ENCODE measurements around the gene PPP2R2C.
A peak's percentile ranks its signal among the peaks of the same experiment; 100 is the strongest.

Gene PPP2R2C

GRCh38 chr4:6339818-6340445 lies 132.5 kb downstream of the PPP2R2C start:
- no peak for DNase-seq

- no peak for DNase-seq
Measured at GRCh38 chr4:6338951-6339817, 133.2 kb downstream of the PPP2R2C start.

- DNase-seq: no peak
Measured at GRCh38 chr4:6338175-6338950, 134.1 kb downstream of the PPP2R2C start.

- no peak for DNase-seq
Measured at GRCh38 chr4:6337331-6337935, 135.0 kb downstream of the PPP2R2C start.

GRCh38 chr4:6336166-6336565 lies 136.2 kb downstream of the PPP2R2C start:
- no peak for DNase-seq

GRCh38 chr4:6335040-6335590 lies 137.3 kb downstream of the PPP2R2C start:
- no peak for DNase-seq

GRCh38 chr4:6334203-6334887 lies 138.1 kb downstream of the PPP2R2C start:
- DNase-seq: no peak

GRCh38 chr4:6333301-6334202 lies 138.9 kb downstream of the PPP2R2C start:
- DNase-seq: peak in 1 of 2 experiments; percentile 8

- no peak for DNase-seq
Measured at GRCh38 chr4:6332669-6333050, 139.8 kb downstream of the PPP2R2C start.

GRCh38 chr4:6332042-6332668 lies 140.3 kb downstream of the PPP2R2C start:
- DNase-seq: no peak

- no peak for DNase-seq
Measured at GRCh38 chr4:6331468-6331867, 140.9 kb downstream of the PPP2R2C start.

GRCh38 chr4:6331018-6331417 lies 141.4 kb downstream of the PPP2R2C start:
- DNase-seq: peak in 1 of 2 experiments; percentile 9

GRCh38 chr4:6330384-6330767 lies 142.0 kb downstream of the PPP2R2C start:
- DNase-seq: no peak

GRCh38 chr4:6329478-6330383 lies 142.7 kb downstream of the PPP2R2C start:
- no peak for DNase-seq

- DNase-seq: no peak
Measured at GRCh38 chr4:6328526-6328925, 143.9 kb downstream of the PPP2R2C start.

- peak; percentile 39 to 58 for DNase-seq
Measured at GRCh38 chr4:6327220-6327917, 145.0 kb downstream of the PPP2R2C start.

- DNase-seq: no peak
Measured at GRCh38 chr4:6326312-6327060, 145.9 kb downstream of the PPP2R2C start.

- no peak for DNase-seq
Measured at GRCh38 chr4:6325788-6326290, 146.6 kb downstream of the PPP2R2C start.
